ENCODE data around the gene FZR1. TPM values are rescaled to one million over a fixed set of nuclear protein-coding genes. Genes with fewer than 3 reads are reported as not detected.

The FZR1 gene
- total RNA-seq, 4 donors from 2014 or later, result 18.6 to 31.8 (median 25.7) TPM

DNA sequence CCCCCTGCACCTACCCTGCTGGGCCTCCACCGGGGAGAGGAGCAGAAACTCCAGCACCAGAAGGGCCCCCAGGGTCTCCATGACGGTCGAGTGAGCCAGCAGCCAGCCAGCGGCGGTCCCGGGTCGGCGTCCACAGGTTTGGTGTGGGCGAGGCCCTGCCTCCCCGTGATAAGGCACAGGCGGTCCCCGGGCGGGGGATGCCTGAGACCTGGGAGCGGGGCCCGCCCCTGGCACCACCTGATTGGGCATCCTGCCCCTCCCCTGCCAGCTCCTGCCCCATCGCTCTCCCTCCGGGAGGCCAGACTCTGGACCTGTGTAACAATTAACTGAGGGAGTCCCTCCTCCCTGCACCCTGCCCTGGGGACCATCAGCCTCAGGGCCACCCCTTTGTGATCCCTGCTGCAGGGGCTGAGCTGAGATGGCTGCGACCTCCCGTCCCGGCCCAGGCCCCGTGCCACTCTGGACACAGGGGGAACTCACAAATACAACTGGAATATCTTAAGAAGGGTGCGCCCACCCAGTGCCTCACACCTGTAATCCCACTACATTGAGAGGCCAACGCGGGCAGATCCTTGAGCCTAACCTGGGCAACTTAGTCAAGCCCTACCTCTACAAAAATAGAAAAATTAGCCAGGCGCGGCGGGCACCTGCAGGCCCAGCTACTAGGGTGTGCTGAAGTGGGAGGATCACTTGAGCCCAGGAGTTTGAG, 25.6 kb upstream of the FZR1 start, which contains the start of gene SMIM24:
TSS of gene SMIM24 (minus strand) at position 143 of the 709 bp plus-strand sequence. CDS start at position 81, 62 bp downstream.
- Histone ChIP-seq H3K36me3 (no peaks in the 10 kb centered on the region), H3K4me1 (peaks cover 0 to 3% (median 0%) of the 10 kb centered on the region in 4 donors), H3K27me3 (peaks cover 0 to 71% of the 10 kb centered on the region in 2 donors), H3K27ac (peak within 1 kb of the TSS in 1 of 4 donors; percentile 64), H3K9me3 (no peaks in the 10 kb centered on the region), H3K4me3 (no peak within 1 kb of the TSS)
- TF ChIP-seq, protein P1, sequence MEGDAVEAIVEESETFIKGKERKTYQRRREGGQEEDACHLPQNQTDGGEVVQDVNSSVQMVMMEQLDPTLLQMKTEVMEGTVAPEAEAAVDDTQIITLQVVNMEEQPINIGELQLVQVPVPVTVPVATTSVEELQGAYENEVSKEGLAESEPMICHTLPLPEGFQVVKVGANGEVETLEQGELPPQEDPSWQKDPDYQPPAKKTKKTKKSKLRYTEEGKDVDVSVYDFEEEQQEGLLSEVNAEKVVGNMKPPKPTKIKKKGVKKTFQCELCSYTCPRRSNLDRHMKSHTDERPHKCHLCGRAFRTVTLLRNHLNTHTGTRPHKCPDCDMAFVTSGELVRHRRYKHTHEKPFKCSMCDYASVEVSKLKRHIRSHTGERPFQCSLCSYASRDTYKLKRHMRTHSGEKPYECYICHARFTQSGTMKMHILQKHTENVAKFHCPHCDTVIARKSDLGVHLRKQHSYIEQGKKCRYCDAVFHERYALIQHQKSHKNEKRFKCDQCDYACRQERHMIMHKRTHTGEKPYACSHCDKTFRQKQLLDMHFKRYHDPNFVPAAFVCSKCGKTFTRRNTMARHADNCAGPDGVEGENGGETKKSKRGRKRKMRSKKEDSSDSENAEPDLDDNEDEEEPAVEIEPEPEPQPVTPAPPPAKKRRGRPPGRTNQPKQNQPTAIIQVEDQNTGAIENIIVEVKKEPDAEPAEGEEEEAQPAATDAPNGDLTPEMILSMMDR (IDR thresholded peaks at IDR 0.05), result no peak
- TF ChIP-seq EP300 (IDR thresholded peaks at IDR 0.05) (no peak), POLR2A (IDR thresholded peaks at IDR 0.05) (no peak)
- WGBS, 2 donors, result 61 to 67% methylated on average over 22 to 23 of the region's 27 CpGs
- DNase-seq (ENCODE audit: low spot score in 2 of 2), result no peak

DNA sequence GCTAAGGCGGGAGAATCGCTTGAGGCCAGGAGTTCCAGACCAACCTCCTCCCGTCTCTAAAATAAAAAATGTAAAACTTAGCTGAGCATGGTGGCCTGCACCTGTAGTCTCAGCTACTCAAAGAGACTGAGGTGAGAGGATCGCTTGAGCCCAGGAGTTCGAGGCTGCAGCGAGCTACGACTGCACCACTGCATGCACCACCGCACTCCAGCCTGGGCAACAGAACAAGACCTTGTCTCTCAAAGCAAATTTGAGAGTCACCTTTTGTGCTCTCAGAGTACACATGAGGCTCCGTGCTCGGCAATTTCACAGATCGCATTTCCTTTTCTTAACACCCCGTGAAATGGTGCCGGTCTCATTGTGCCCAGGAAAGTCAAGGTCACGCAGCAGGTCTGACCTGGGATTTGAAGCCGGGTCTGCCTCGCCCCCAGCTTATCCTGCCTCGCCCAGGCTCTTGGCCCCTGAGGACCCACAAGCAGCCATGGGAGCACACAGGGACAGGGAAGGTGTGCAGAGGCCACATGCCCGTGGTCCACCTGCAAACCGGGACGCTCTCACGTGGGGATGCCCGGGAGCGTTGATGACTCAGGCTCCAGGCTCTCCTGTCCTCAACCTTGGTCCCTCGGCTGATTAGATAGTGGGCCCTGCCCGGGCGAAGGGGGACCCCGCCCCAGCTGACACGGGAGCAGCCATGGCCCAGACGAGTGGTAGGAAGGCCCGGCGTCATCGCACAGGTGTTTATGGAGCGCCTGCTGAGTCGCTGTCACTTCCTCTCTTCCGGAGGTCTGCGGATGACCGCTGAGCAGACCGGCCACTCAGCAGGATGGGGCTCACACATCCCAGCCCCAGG, 24.6 kb upstream of the FZR1 start:
- DNase-seq (ENCODE audit: low spot score in 2 of 2), result no peak
- Histone ChIP-seq H3K4me1 (peaks cover 0 to 3% (median 0%) of the 10 kb centered on the region in 4 donors), H3K27ac (peak overlapping the region in 1 of 4 donors; percentile 12), H3K9me3 (no peaks in the 10 kb centered on the region), H3K27me3 (peaks cover 0 to 72% of the 10 kb centered on the region in 2 donors), H3K4me3 (no peak overlapping the region), H3K36me3 (no peaks in the 10 kb centered on the region)
- WGBS, 2 donors, result 51% methylated on average over 17 to 29 of the region's 38 CpGs
- TF ChIP-seq POLR2A (IDR thresholded peaks at IDR 0.05) (no peak), EP300 (IDR thresholded peaks at IDR 0.05) (no peak)
- TF ChIP-seq, protein P1 (IDR thresholded peaks at IDR 0.05), result no peak

DNA sequence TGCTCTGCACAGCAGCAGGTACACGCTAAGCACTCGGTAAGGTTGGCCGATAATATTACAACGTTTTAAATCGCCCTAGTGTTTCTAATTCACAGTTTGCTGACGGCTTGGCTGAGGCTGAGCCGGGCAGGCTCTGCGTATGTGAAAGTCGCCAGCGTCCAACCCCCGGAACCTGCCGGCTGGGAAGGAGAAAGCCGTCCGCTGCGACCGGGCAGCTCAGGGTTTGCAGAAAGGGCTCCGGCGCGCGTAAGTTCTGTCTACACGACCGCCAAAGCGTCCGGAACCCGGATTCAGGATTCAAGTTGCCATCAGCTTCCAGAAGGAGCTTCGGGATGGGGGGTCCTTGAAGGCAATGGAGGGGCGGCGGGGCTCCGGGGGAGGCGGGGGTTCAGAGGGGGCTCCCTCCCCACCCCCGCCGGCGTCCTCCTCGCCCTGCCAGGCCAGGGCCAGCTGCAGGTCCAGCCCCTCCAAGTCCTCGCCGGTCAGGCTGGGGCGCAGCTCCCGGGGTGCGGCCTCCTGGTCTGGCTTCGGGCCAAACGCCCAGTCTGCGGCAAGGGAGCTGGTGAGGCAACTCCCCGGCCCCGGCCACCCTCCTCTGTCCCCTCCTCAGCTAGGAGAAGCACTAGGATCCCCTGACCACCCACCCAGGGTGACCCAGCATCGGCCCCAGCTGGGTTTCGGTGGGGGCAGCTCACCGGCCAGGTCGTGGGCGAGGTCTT, 23.4 kb upstream of the FZR1 start:
- TF ChIP-seq, protein P1 (IDR thresholded peaks at IDR 0.05), result no peak
- TF ChIP-seq EP300 (IDR thresholded peaks at IDR 0.05) (no peak), POLR2A (IDR thresholded peaks at IDR 0.05) (no peak)
- H3K36me3 ChIP-seq, result no peaks in the 10 kb centered on the region
- 55 to 63% methylated on average over 29 to 30 of the region's 49 CpGs for WGBS, 2 donors
- DNase-seq (ENCODE audit: low spot score in 2 of 2), result no peak
- peaks cover 0 to 72% of the 10 kb centered on the region in 2 donors for H3K27me3 ChIP-seq
- no peak overlapping the region for H3K4me3 ChIP-seq
- peaks cover 0 to 3% (median 0%) of the 10 kb centered on the region in 4 donors for H3K4me1 ChIP-seq
- H3K9me3 ChIP-seq, result no peaks in the 10 kb centered on the region
- peak overlapping the region in 1 of 4 donors; percentile 68 for H3K27ac ChIP-seq

DNA sequence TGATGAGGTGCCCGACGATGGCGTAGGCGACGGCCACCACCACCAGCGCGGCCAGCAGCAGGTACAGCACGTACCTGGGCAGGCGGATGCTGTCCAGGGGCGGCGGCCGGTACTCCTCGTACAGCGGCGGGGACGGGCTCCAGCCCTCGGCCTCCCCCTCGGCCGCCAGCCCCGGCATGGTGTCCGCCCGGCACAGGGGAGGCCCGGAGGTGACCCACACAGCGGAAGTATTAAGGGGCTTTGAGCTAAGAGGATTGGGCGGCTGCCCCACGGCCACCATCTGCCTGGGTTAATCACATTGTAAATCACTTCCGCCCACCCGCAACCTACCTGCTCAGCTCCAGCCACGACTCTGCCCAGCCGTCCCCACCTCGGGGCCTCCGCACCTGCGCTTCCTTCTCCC, 22.9 kb upstream of the FZR1 start, which contains the start of gene SMIM44:
TSS of gene SMIM44 (minus strand) at position 216 of the 403 bp plus-strand sequence. CDS start at position 178, 38 bp downstream.
- no peak for DNase-seq (ENCODE audit: low spot score in 2 of 2)
- WGBS, 2 donors, result 50 to 52% methylated on average over 20 to 28 of the region's 33 CpGs
- no peak for TF ChIP-seq POLR2A (IDR thresholded peaks at IDR 0.05)
- TF ChIP-seq EP300 (IDR thresholded peaks at IDR 0.05), result no peak
- peaks cover 0 to 3% (median 0%) of the 10 kb centered on the region in 4 donors for H3K4me1 ChIP-seq
- no peaks in the 10 kb centered on the region for H3K9me3 ChIP-seq
- no peaks in the 10 kb centered on the region for H3K36me3 ChIP-seq
- H3K27ac ChIP-seq, result peak within 1 kb of the TSS in 1 of 4 donors; percentile 68
- no peak within 1 kb of the TSS for H3K4me3 ChIP-seq
- H3K27me3 ChIP-seq, result peaks cover 0 to 72% of the 10 kb centered on the region in 2 donors
